ENCODE measurements around the gene RIN3.

GRCh38 chr14:92658684-92659083, 145.1 kb downstream of the RIN3 start:
- TF ChIP-seq, protein P1, sequence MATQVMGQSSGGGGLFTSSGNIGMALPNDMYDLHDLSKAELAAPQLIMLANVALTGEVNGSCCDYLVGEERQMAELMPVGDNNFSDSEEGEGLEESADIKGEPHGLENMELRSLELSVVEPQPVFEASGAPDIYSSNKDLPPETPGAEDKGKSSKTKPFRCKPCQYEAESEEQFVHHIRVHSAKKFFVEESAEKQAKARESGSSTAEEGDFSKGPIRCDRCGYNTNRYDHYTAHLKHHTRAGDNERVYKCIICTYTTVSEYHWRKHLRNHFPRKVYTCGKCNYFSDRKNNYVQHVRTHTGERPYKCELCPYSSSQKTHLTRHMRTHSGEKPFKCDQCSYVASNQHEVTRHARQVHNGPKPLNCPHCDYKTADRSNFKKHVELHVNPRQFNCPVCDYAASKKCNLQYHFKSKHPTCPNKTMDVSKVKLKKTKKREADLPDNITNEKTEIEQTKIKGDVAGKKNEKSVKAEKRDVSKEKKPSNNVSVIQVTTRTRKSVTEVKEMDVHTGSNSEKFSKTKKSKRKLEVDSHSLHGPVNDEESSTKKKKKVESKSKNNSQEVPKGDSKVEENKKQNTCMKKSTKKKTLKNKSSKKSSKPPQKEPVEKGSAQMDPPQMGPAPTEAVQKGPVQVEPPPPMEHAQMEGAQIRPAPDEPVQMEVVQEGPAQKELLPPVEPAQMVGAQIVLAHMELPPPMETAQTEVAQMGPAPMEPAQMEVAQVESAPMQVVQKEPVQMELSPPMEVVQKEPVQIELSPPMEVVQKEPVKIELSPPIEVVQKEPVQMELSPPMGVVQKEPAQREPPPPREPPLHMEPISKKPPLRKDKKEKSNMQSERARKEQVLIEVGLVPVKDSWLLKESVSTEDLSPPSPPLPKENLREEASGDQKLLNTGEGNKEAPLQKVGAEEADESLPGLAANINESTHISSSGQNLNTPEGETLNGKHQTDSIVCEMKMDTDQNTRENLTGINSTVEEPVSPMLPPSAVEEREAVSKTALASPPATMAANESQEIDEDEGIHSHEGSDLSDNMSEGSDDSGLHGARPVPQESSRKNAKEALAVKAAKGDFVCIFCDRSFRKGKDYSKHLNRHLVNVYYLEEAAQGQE (IDR thresholded peaks at IDR 0.05; ENCODE audit: insufficient read depth in 1 of 2, low read depth in 2 of 2, low read length in 1 of 2): no peak
- TF ChIP-seq, protein P2, sequence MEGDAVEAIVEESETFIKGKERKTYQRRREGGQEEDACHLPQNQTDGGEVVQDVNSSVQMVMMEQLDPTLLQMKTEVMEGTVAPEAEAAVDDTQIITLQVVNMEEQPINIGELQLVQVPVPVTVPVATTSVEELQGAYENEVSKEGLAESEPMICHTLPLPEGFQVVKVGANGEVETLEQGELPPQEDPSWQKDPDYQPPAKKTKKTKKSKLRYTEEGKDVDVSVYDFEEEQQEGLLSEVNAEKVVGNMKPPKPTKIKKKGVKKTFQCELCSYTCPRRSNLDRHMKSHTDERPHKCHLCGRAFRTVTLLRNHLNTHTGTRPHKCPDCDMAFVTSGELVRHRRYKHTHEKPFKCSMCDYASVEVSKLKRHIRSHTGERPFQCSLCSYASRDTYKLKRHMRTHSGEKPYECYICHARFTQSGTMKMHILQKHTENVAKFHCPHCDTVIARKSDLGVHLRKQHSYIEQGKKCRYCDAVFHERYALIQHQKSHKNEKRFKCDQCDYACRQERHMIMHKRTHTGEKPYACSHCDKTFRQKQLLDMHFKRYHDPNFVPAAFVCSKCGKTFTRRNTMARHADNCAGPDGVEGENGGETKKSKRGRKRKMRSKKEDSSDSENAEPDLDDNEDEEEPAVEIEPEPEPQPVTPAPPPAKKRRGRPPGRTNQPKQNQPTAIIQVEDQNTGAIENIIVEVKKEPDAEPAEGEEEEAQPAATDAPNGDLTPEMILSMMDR (IDR thresholded peaks at IDR 0.05): no peak
- TF ChIP-seq POLR2AphosphoS5 (IDR thresholded peaks at IDR 0.05; ENCODE audit: low read depth, low read length): no peak

Measured in Panc1 (cell line).